ENCODE data around the gene MYOZ3.

Gene MYOZ3, protein sequence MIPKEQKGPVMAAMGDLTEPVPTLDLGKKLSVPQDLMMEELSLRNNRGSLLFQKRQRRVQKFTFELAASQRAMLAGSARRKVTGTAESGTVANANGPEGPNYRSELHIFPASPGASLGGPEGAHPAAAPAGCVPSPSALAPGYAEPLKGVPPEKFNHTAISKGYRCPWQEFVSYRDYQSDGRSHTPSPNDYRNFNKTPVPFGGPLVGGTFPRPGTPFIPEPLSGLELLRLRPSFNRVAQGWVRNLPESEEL

DNA sequence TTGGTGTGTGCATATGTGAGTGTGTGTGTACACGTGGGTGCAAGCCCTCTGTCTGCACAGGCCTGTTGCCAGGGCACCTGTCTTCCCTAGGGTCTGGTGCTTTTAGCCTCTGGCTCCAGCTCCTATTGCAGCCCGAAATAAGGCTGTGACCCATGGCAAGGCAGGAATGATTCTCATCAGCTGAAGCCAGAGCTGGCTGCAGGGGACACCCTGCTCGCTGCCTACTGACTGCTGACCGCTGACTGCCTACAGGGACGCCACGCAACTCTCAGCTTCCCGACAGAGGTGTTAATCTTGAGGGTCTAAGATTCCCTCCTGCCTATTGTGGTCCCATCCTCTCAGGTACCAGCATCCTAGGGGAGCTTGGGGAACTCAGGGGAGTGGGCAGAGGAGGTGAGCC, at the start of gene MYOZ3:
Gene MYOZ3, plus strand, starts transcription at position 166 of the 400 bp plus-strand sequence. CDS start 1,691 bp downstream, outside the sequence.
- DNase-seq (ENCODE audit: low read depth) = no peak

DNA sequence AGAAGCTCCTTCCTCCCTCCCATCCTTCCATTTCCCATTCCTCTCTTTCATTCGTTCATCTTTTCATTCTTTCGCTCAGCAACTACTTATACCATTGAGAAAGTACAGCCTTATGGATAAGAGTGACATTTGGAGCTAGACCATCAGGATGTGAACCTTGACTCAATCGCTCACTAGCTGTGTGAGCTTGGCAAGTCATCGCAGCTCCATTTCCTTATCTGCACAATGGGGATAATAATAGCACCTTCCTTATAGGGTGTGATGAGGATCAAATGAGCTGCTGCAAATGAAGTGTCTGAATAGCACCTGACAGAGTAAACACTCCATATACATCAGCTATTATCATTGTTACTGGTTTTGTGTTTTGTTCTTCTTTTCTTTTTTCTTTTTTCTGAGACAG, 48.6 kb upstream of the MYOZ3 start:
- no peak for DNase-seq (ENCODE audit: low read depth)

DNA sequence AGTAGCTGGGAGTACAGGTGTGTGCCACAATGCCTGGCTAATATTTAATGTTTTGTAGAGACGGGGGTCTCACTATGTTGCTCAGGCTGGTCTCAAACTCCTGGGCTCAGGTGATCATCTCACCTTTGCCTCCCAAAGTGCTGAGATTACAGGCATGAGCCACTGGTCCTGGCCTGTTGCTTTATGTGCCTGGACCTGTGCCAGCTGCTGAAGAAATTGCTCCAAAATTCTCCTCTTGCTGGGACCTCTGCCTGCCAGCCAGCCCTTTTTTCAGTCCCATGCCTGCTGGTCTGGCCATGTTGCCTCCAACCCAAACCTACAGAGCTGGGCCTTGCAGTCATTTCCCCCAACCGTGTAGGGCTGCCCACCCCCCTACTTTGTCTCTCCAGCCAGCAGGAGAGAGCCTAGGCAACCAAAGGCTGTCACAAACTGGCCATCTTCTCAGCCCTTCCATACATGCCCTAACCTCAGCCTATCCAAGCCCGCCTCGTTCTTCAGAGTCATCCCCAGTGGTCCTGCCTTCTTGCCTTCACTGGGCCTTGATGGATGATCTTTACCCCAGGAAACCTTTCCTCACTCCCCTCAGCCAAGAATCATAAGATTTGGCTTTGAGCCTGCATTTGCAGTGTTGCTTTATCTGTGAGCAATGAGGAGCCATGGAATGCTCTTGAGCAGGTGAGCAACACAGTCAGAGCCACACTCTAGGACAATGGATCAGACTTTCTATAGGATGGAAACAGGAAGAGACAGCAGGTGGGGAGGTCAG, 48.0 kb upstream of the MYOZ3 start:
- no peak for DNase-seq (ENCODE audit: low read depth)

DNA sequence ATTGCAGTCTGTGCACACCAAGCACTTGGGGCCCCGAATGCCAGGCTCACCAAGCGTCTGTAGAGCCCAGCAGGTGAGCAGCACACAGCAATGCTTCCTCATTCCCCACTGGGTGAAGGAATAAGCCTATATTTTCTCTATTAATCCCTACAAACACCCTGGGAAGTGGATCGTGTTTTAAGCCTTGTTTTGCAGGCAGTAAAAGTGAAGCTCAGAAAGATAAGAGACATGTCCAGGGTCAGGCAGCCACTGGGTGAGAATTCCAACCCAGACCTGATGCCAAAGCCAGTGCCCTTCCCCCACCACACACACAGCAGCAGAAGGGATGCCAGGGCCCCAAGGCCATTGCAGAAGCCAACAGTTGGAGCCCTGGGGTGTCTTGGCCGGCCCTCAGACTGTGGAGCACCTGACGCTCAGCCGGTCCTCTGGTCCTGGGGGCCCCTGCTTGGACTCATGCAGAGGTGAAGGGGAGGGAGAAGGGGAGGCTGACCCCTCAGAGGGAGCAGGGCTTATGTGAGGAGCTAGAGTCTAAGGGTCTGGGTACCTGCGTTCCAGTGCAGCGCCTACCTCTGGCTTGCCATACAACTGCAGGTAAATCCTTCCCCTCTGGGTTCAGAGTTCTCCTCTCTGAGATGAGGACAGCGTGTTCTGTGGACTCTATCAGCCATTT, 46.9 kb upstream of the MYOZ3 start:
- DNase-seq (ENCODE audit: low read depth) = no peak

DNA sequence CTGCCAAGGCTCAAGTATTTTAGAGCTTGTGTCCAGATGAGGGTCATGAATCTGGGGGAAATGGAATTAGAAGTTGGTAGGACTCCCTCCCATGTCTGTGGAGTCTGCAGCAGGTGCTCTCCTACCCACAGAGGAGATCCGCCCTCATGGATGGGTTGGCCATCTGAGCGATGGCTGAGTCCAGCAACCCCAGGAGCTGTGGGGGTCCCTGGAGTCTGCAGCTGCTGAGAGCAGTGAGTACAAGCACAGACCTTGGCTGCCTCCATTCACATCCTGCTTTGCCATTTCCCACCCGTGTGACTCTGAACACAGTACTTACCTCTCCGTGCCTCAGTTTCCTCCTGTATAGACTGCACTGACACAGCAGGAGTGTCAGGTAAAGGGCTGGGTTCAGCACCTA, 46.4 kb upstream of the MYOZ3 start:
- no peak for DNase-seq (ENCODE audit: low read depth)

DNA sequence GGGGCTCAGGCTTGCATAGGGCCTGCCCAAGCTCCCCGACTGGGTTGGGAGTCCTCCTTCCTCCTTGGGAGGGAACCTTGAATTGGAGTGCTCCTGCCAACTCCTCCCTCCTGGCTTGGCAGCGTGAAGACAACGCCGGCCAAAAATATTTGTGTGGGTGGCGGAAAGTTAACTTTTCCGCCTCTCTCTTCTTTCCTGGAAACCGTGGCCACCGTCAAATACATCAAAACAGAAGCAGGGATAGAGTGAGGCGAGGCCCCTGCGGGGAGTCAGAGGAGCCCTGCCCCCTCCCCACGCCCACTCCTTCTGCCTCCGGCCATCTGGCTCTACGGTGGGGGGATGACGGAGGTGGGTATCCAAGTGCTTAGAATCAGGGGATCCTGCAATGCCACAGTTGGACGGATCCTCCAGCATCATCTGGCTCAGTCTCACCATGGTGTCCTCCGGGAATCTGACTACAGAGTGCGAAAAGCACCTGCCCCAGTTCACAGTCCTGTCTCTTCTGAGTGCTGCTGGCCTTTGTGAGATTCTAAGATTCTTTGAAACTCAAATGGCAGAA, 45.8 kb upstream of the MYOZ3 start:
- no peak for DNase-seq (ENCODE audit: low read depth)

DNA sequence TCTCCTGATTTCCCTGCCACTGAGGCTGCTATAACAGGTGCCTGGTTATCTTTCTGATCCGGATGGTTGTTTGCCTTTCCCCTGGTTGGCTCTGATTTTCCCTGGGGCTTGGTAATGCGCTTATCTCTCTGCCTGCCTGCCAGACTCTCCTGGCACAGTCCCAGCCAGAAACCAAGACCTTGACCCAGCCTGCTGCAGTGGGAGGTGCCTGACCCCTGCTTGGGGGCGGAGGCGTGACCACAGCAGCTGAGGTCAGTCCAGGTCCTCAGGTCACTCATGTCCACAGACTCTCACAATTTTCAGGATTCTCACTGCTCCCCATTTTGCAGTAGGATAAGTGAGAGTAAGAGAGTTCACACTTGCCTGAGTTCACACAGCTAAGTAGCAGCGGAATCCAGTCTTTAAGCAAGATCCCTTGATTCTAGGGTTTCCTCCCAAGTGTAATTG, 45.0 kb upstream of the MYOZ3 start:
- DNase-seq (ENCODE audit: low read depth) = no peak

DNA sequence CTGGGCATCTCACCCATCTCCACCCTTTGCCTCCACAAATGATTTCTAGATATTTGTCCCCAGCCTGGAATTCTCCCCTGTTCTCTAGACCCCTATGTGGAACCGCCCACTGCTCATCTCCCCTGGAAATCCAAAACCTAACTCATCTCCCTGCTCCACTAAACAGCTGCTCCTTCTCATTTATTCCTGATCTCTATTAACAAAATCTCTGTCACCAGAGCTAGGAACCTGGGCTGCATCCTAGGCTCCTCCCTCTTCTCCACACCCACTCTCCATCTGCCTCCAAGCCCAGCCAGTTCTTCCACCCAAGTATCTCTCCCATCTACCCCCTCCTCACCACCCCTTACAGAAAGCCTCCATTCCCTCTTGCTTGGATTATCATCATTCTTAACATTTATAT, 44.5 kb upstream of the MYOZ3 start:
- DNase-seq (ENCODE audit: low read depth) = no peak

DNA sequence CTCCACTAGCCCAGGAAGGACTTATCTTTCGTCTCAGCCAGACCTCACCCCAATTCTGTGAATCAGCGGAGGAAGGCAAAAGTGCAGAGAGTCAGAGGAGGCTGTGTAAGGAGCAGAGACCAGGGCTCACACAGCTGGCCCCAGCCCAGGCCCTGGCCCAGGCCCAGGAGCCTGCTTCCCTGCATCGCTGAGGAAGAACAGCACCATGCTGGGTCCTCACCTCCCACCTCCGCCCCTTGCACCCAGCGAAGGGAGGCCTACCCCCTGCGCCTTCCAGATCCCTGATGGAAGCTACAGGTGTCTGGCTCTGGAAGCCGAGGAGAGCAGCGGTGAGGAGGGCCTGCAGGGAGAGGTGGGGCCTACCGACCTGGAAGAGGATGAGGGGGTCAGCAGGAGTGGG, 42.9 kb upstream of the MYOZ3 start:
- no peak for DNase-seq (ENCODE audit: low read depth)

DNA sequence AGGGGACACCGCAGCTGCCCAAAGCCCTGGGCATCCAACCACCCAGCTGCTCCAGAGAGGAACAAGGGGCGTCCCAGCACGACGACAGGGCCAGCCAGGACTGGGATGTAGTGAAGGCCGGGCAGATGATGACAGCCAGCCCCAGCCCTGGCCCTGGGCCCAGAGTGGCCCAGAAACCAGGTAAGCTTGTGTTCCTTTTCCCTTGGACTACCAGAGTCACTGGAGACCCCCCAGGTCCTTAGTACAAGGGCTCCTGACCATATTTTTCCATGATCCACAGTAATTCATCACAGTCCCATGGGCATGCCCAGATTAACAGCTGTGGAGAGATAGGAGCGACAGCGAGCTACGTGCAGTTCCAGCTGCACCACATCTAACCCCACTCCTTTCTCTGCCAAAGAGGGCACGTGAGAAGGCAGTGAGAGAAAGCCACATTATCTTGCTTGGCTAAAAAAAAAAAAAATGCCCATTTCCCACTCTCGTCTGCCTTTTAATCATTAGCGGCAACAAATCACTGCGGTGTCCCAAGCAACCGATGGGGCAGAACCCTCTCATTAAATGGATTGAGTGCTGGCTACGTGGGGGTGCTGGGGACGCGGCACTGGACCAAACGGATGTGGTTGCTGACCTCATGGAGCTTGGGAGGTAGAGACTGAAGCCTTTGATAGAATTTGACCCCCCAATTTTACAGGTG, 42.3 kb upstream of the MYOZ3 start:
- no peak for DNase-seq (ENCODE audit: low read depth)

DNA sequence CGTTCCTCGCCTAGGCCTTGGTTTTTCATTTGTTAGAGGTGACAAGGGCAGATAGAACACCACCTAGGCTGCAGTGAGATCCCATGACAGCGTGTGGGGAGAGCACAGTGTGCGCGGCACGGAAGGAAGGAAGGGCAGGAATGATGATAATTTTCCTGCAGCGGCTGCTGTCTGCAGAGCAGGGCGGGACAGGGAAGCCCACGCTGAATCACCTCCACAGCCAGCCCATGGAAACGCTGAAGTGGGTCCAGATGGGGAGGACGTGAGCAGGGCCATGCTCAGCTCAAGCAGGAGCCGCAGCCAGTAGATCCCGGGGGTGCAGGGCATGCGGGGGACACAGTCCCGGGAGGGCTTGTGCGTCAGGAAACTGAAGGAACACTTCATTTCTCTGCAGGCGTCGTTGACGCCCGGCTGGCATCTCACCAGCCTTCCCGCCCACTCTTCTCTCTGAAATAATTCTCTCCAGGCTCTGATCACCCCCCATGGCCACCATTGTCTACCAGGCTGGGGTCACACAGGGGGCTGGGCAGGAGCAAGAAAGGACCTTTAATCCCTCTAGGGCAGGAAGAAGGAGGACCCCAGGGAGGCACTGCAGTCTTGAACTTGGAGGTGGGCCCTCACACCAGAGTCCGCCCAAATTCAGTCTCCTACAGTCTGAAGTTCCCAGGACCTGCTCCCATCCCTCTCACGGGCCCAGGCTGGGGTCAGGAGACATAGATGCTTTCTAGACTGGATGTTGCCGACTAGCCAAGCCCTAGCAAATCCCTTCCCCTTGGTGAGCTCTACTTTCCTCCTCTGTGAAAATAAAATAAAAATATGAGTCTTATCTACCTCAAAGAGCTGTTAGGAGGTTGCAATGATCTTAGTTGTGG, 41.5 kb upstream of the MYOZ3 start:
- no peak for DNase-seq (ENCODE audit: low read depth)

DNA sequence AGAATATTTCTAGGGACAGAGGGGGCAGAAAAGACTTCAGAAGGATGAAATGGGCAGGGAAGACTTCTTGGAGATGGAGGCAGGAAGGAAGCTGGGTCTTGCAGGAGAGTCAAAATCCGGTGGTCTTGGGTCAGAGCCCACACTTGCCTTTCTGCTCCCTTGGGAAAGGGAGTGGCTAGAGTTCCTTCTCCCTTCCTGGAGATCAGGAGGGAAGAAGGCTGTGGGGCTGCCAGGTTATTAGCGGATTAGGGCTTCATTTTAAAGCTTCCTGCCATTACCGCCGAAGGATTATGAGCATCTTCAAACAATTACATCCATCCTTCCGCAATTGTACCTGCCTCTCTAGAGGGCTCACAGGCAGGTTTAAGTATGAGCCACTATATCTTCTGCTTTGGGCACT, 39.8 kb upstream of the MYOZ3 start:
- no peak for DNase-seq (ENCODE audit: low read depth)

DNA sequence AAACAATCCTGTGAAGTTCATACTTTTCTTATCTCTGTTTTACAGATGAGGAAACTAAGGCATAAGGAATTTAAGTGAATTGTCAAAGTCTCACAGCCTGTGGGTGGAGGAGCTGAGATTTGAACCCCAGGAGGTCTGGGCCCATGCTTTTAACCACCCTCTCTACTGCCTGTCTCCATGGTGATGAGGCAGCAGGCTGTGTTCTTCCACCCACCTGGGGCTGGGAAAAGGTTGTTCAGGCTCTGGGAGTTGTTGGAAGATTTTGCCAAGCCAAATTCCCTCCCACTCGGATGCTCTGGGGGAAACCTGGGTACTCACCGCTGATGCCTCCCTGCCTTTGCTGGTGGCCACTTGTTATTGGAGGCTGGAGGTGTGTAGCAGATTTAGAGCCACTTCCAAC, 38.9 kb upstream of the MYOZ3 start:
- no peak for DNase-seq (ENCODE audit: low read depth)

DNA sequence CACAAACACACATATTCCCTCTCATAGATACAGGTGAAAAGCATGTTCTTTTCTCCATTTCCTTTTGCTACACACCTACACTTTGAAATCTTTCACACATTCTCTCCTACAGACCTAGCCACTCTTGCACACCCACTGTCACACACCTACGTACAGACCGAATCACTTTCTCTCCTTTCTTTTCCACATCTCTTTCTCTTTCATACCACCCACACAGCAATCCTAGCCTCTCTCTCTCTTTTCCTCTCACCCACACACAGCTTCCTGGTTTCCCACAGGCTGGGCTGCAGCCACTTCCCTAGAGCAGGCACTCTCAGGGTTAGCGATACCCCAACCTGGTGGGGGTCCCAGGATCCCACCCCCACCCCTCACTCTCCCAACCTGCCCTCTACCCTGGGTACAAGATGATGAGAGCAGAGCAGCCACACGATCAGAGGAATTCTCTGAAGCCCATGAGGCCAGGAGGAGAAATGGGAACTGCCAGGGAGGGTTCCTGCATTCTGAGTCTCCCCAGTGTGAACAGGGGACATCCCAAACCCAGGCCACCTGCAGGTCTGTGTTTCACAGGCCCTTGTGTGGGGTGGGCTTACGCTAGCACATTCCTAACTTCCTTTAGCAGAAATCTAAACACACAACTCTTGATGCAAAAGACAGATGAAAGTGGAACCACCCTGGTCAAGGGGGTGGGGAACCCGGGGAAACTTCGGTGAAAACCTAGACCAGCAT, 37.7 kb upstream of the MYOZ3 start:
- DNase-seq (ENCODE audit: low read depth) = no peak

DNA sequence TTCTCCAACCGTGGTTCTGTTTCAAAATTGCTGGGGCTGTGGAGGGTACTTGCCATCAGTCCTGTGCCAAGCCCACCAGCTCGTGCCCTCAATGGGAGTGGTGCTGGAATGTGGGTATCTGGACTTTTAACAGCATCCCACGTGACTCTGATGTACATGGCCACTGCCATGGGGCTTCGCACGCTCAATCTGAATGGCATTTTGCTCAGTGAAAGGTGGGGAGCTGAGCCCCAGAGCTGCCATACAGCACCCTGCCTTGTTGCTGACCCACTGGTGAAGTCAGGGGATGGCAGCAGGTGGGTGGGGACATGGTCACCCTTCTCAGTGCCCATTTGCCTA, 37.2 kb upstream of the MYOZ3 start:
- DNase-seq (ENCODE audit: low read depth) = no peak

DNA sequence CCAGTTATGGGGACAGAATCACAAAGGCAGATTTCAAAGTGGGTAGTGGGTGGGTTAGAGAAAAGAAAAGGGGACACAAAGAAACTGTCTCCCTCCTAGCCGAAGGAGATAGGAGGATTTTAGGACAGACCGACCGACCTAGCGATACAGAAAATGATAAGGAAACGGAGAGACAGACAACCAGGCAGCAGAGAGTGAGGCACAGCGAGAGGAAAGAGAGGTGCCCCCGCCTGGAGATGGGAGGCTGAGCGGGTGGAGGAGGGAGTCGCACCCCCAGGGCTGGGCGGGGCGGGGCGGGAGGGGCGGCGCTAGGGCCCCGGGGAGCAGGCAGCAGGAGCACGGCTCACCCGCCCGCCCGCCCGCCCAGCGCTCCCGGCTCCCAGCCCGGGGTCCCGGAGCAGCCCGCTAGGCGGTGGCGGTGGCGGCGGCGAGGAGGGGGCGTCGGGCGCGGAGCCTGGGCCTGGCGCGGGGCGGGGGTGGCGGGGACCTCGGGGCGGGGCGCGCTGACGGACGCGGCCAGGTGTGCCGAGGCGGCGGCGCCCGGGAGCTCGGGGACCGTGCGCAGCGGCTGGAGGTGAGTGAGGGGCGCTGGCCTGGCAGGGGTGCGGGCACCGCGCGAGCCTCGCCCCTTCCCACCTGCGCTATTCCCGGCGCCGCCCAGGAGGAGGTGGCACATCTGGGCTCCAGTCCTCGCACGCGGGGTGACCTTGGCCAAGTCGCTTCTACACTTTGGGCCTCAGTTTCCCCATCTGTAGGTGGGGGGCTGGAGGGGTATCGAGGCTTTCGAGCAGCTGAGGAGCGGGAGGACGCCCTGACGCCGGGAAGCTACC, 36.5 kb upstream of the MYOZ3 start:
- no peak for DNase-seq (ENCODE audit: low read depth)

DNA sequence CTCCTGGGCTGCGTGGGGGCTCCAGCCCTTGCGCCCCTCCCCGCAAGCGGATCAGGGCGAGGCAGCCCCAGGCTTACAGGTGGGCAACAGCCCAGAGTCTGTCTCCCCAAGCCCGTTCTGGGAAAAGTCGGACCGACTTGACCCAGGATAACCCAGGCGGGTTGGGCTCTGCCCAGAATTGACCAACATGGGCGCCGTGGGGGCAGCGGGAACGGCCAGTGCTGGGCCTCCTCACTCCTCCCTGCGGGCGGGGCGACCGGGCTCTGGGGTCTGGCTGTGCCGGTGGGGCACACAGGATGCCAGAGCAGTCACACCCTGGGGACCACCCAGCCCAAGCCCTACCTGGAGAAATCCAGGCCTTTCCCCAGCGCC, 35.9 kb upstream of the MYOZ3 start:
- no peak for DNase-seq (ENCODE audit: low read depth)

DNA sequence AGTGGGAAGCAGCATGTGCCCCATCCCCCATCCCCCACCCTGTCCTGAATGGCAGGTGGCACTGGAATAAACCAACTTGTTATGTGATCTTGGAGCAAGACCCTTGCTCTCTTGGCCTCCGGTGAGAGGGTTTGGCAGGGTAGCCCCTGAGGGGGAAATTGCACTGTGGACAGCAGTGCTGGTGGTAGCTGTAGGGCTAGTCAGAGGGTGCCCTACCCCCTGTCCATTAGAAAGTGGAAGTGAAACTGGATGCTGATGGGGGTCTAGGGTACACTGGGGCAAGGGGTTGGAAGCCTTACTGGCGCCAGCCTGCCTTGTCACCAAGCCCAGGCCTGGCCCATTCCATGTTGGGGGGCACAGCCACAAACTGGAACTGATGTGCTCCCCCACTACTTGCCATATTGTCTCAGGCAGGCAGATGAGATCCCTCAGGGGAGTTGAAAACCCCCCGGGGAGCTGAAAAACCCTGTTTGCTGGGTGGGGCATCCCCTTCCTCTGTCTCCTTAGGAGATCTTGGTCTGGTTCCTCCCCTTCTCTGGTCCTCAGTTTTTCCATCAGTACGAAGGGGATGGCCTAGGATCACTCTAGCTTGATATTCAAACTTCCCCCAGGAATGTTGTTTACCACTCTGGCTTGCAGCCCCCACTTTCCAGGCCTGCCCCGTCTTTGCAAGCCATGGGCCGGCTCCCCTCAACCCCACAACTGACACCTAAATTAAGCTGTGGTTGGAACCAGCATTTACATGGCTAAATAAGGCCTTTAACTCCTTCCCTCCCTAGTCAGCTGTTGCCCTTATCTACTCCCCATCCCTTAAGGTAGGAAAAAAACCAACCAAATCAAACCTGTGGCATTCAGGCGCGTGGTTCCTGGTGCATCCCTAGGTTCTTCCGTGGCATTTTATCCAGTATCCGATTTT, 35.0 kb upstream of the MYOZ3 start:
- DNase-seq (ENCODE audit: low read depth) = no peak

DNA sequence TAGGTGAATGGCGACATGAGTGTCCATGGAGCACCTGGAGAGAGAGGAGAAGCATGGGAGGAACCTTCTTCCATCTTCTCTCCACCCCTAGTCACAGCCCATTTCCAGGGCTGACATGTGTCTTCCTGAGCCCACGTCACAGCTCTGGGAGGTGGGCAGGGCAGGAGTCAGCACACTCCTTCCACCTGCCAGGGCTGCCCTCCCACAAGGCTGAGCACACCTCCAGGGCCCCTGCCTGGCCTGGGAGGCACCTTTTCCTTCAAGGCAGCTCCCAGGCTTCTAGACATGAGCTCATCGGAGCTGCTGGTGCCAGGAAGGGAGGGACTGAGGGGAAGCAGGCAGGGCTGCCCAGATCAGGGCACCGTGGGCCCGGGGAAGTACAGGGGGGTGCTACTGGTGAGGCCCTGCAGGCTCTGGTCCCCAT, 34.2 kb upstream of the MYOZ3 start:
- no peak for DNase-seq (ENCODE audit: low read depth)
